HepG2 (cell line): ENCODE results near the gene TMEM74B. TPM values are rescaled to one million over a fixed set of nuclear protein-coding genes. Genes with fewer than 3 reads are reported as not detected.

ENCODE experiments used
- BRD4 ChIP-seq: sonication (generic); formaldehyde crosslinking; IDR thresholded peaks from 2 replicates; pipeline ENCODE4 v1.4.0; 2020; ENCODE audit warnings: missing genetic modification reagents
- FOXK2 ChIP-seq: fragments of 450-650 bp; IDR thresholded peaks from 2 replicates; pipeline ENCODE4 v1.6.1; 2016
- GLI4 ChIP-seq: sonication (generic); formaldehyde crosslinking; IDR thresholded peaks from 2 replicates; pipeline ENCODE4 v1.5.1; 2020; ENCODE audit warnings: missing genetic modification reagents, mild to moderate bottlenecking, moderate library complexity, borderline replicate concordance
- KLF16 ChIP-seq, 2 experiments: sonication (generic) in 1 of 2; formaldehyde crosslinking in 1 of 2; IDR thresholded peaks; 2 replicates each; pipeline versions ENCODE4 v1.6.1 to v1.8.0; 2016 to 2023; ENCODE audit warnings: missing genetic modification reagents in 2 of 2, missing compliant biosample characterization in 1 of 2
- NCOA1 ChIP-seq: sonication (generic); formaldehyde crosslinking; IDR thresholded peaks from 2 replicates; pipeline ENCODE4 v1.9.0; 2021; ENCODE audit warnings: missing genetic modification reagents
- WIZ ChIP-seq: sonication (generic); formaldehyde crosslinking; IDR thresholded peaks from 2 replicates; pipeline ENCODE4 v1.5.1; 2020; ENCODE audit warnings: mild to moderate bottlenecking, missing genetic modification reagents
- YY1 ChIP-seq: IDR thresholded peaks from 2 replicates; pipeline ENCODE4 v1.6.1; 2011; ENCODE audit warnings: low read length, low read depth, moderate library complexity, mild to moderate bottlenecking; ENCODE audit not compliant: insufficient read depth, insufficient replicate concordance
- ZBTB3 ChIP-seq: sonication (generic); formaldehyde crosslinking; IDR thresholded peaks from 2 replicates; pipeline ENCODE4 v1.4.0; 2020; ENCODE audit warnings: low read depth, mild to moderate bottlenecking, moderate library complexity, missing genetic modification reagents, borderline replicate concordance
- ZBTB8A ChIP-seq: sonication (generic); formaldehyde crosslinking; IDR thresholded peaks from 2 replicates; pipeline ENCODE4 v1.4.0; 2020; ENCODE audit warnings: mild to moderate bottlenecking, low read depth, missing genetic modification reagents, borderline replicate concordance
- ZKSCAN1 ChIP-seq: fragments of 150-350 bp; IDR thresholded peaks from 2 replicates; pipeline ENCODE4 v1.6.1; 2014; ENCODE audit warnings: low read length
- ZNF264 ChIP-seq: sonication (generic); formaldehyde crosslinking; IDR thresholded peaks from 2 replicates; pipeline ENCODE4 v1.4.0; 2020; ENCODE audit warnings: missing genetic modification reagents
- ZNF775 ChIP-seq: sonication (generic); formaldehyde crosslinking; IDR thresholded peaks from 2 replicates; pipeline ENCODE4 v1.4.0; 2020; ENCODE audit warnings: missing genetic modification reagents, mild to moderate bottlenecking, moderate library complexity, borderline replicate concordance
- polyA plus RNA-seq, 8 experiments: library from polyadenylated mRNA; depleted of rRNA in 3 of 8; stranded (reverse) in 7 of 8; unstranded in 1 of 8; fragments of >200 nt; fragmentation: Illumina TruSeq in 4 of 8; extraction: Trizol in 4 of 8; gene quantifications; 2 replicates each; pipeline versions ENCODE4 v1.2.1 to v1.2.3, GENCODE V29; 2011 to 2016; ENCODE audit warnings: low read depth in 4 of 8, missing spikeins in 1 of 8, mixed read lengths in 1 of 8; ENCODE audit not compliant: insufficient read depth in 1 of 8
- total RNA-seq, 5 experiments: library from RNA; depleted of rRNA; stranded (reverse); fragments of >200 nt; fragmentation: Illumina TruSeq; extraction: Trizol; gene quantifications; 2 replicates each; pipeline ENCODE4 v1.2.3, GENCODE V29; 2016; ENCODE audit warnings: low read depth in 1 of 5
- TF ChIP-seq, protein P1 (sequence below): sonication (generic); formaldehyde crosslinking; IDR thresholded peaks from 2 replicates; pipeline ENCODE4 v1.4.0; 2020; ENCODE audit warnings: missing genetic modification reagents
- TF ChIP-seq, protein P2 (sequence below): sonication (generic); formaldehyde crosslinking; conservative IDR thresholded peaks from 2 replicates; pipeline ENCODE4 v1.4.0; 2020; ENCODE audit warnings: mild to moderate bottlenecking, missing genetic modification reagents, moderate library complexity
- TF ChIP-seq, protein P3 (sequence below): IDR thresholded peaks from 2 replicates; pipeline ENCODE4 v1.6.1; 2012; ENCODE audit warnings: inconsistent platforms
- TF ChIP-seq, protein P4 (sequence below): sonication (generic); formaldehyde crosslinking; IDR thresholded peaks from 2 replicates; pipeline ENCODE4 v1.4.0; 2020; ENCODE audit warnings: mild to moderate bottlenecking, missing genetic modification reagents

The TMEM74B gene
- total and polyA plus RNA-seq, 2 of the 13 experiments (the other 11 are each of a cell fraction or from before 2014, with no cell fraction given) = 4.7 to 18.4 TPM

DNA sequence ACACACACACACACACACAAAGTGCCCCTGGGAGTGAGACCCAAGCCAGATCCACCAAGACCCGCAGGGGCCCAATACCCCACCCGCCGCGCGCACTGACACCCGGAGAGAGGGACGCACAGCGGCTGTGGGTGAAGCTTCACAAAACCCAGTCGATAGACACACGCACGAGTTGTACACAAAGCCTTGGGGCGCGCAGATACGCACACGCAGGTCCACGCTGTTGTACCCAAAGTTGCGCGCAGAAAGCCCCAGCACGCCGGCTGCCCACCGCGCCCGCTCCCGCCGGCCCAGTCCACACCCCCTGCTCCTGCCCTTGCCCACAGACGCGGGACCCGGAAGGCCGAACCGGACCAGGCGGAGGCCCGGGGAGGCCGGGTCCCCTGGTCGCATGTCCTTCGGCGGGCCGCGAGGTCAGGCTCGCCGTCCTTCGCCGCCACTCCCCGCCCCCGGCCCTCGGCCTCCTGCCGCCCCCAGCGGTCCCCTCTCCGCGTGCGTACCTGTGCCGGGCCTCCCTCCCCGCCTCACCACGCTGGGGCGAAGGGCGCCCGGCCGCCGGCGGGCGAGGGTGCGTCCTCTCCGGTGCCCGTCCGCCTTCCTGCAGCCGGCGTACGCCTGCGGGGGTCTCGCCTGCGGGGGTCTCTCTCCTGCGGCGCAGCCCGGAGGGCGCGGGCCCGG is at the start of gene TMEM74B (continued):
- TF ChIP-seq, protein P1, sequence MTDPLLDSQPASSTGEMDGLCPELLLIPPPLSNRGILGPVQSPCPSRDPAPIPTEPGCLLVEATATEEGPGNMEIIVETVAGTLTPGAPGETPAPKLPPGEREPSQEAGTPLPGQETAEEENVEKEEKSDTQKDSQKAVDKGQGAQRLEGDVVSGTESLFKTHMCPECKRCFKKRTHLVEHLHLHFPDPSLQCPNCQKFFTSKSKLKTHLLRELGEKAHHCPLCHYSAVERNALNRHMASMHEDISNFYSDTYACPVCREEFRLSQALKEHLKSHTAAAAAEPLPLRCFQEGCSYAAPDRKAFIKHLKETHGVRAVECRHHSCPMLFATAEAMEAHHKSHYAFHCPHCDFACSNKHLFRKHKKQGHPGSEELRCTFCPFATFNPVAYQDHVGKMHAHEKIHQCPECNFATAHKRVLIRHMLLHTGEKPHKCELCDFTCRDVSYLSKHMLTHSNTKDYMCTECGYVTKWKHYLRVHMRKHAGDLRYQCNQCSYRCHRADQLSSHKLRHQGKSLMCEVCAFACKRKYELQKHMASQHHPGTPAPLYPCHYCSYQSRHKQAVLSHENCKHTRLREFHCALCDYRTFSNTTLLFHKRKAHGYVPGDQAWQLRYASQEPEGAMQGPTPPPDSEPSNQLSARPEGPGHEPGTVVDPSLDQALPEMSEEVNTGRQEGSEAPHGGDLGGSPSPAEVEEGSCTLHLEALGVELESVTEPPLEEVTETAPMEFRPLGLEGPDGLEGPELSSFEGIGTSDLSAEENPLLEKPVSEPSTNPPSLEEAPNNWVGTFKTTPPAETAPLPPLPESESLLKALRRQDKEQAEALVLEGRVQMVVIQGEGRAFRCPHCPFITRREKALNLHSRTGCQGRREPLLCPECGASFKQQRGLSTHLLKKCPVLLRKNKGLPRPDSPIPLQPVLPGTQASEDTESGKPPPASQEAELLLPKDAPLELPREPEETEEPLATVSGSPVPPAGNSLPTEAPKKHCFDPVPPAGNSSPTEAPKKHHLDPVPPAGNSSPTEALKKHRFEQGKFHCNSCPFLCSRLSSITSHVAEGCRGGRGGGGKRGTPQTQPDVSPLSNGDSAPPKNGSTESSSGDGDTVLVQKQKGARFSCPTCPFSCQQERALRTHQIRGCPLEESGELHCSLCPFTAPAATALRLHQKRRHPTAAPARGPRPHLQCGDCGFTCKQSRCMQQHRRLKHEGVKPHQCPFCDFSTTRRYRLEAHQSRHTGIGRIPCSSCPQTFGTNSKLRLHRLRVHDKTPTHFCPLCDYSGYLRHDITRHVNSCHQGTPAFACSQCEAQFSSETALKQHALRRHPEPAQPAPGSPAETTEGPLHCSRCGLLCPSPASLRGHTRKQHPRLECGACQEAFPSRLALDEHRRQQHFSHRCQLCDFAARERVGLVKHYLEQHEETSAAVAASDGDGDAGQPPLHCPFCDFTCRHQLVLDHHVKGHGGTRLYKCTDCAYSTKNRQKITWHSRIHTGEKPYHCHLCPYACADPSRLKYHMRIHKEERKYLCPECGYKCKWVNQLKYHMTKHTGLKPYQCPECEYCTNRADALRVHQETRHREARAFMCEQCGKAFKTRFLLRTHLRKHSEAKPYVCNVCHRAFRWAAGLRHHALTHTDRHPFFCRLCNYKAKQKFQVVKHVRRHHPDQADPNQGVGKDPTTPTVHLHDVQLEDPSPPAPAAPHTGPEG (CRISPR knock-in tag) = peak; percentile 57; the same call in 1 of the 2 replicates
- no peak for TF ChIP-seq ZBTB3 (CRISPR knock-in tag)
- TF ChIP-seq WIZ (CRISPR knock-in tag) = no peak
- TF ChIP-seq NCOA1 (CRISPR knock-in tag) = no peak
- no peak for TF ChIP-seq FOXK2
- no peak for TF ChIP-seq YY1
- TF ChIP-seq, protein P2, sequence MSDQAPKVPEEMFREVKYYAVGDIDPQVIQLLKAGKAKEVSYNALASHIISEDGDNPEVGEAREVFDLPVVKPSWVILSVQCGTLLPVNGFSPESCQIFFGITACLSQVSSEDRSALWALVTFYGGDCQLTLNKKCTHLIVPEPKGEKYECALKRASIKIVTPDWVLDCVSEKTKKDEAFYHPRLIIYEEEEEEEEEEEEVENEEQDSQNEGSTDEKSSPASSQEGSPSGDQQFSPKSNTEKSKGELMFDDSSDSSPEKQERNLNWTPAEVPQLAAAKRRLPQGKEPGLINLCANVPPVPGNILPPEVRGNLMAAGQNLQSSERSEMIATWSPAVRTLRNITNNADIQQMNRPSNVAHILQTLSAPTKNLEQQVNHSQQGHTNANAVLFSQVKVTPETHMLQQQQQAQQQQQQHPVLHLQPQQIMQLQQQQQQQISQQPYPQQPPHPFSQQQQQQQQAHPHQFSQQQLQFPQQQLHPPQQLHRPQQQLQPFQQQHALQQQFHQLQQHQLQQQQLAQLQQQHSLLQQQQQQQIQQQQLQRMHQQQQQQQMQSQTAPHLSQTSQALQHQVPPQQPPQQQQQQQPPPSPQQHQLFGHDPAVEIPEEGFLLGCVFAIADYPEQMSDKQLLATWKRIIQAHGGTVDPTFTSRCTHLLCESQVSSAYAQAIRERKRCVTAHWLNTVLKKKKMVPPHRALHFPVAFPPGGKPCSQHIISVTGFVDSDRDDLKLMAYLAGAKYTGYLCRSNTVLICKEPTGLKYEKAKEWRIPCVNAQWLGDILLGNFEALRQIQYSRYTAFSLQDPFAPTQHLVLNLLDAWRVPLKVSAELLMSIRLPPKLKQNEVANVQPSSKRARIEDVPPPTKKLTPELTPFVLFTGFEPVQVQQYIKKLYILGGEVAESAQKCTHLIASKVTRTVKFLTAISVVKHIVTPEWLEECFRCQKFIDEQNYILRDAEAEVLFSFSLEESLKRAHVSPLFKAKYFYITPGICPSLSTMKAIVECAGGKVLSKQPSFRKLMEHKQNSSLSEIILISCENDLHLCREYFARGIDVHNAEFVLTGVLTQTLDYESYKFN = 0 out of 2 replicates have a peak, but pooled peaks have one; percentile 27
- no peak for TF ChIP-seq ZKSCAN1
- no peak for TF ChIP-seq ZNF775 (CRISPR knock-in tag)
- no peak for TF ChIP-seq GLI4 (CRISPR knock-in tag)
- TF ChIP-seq, protein P3, sequence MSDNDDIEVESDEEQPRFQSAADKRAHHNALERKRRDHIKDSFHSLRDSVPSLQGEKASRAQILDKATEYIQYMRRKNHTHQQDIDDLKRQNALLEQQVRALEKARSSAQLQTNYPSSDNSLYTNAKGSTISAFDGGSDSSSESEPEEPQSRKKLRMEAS = peak; percentile 76
- TF ChIP-seq KLF16 (CRISPR knock-in tag; IDR thresholded peaks at IDR 0.05) = no peak
- TF ChIP-seq, protein P4, sequence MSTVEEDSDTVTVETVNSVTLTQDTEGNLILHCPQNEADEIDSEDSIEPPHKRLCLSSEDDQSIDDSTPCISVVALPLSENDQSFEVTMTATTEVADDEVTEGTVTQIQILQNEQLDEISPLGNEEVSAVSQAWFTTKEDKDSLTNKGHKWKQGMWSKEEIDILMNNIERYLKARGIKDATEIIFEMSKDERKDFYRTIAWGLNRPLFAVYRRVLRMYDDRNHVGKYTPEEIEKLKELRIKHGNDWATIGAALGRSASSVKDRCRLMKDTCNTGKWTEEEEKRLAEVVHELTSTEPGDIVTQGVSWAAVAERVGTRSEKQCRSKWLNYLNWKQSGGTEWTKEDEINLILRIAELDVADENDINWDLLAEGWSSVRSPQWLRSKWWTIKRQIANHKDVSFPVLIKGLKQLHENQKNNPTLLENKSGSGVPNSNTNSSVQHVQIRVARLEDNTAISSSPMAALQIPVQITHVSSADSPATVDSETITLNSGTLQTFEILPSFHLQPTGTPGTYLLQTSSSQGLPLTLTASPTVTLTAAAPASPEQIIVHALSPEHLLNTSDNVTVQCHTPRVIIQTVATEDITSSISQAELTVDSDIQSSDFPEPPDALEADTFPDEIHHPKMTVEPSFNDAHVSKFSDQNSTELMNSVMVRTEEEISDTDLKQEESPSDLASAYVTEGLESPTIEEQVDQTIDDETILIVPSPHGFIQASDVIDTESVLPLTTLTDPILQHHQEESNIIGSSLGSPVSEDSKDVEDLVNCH = no peak
- peak; percentile 23; the same call in 1 of the 2 replicates for TF ChIP-seq BRD4 (CRISPR knock-in tag)
- no peak for TF ChIP-seq ZBTB8A (CRISPR knock-in tag)
- no peak for TF ChIP-seq ZNF264 (CRISPR knock-in tag)
